ENCODE data around the gene ZMAT2.

DNA sequence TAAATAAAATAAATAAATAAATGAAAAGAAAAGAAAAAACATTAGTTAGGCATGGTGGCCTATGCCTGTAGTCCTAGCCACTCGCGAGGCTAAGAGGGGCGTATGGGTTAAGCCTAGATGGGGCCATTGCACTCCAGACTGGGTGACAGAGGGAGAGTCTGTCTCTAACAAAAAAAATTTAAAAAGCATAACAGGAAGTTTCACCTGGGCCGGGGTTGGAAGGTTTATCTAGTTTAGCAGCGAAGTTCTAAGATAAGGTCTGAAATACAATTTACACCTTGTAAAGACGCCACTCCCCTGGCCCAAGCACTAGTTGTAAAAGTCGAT, 18.0 kb downstream of the ZMAT2 start:
- TF ChIP-seq, protein P1, sequence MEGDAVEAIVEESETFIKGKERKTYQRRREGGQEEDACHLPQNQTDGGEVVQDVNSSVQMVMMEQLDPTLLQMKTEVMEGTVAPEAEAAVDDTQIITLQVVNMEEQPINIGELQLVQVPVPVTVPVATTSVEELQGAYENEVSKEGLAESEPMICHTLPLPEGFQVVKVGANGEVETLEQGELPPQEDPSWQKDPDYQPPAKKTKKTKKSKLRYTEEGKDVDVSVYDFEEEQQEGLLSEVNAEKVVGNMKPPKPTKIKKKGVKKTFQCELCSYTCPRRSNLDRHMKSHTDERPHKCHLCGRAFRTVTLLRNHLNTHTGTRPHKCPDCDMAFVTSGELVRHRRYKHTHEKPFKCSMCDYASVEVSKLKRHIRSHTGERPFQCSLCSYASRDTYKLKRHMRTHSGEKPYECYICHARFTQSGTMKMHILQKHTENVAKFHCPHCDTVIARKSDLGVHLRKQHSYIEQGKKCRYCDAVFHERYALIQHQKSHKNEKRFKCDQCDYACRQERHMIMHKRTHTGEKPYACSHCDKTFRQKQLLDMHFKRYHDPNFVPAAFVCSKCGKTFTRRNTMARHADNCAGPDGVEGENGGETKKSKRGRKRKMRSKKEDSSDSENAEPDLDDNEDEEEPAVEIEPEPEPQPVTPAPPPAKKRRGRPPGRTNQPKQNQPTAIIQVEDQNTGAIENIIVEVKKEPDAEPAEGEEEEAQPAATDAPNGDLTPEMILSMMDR (IDR thresholded peaks at IDR 0.05; ENCODE audit: low read depth, low read length) = no peak
- no peak for TF ChIP-seq EZH2phosphoT487 (IDR thresholded peaks at IDR 0.05; ENCODE audit: low read depth)
